Fibroblast of skin of right biceps (primary cell): ENCODE results near the gene RAET1E.
"Not testable (repeated sequence)": the region's sequence is repeated elsewhere in the genome, so short reads cannot be mapped to it uniquely, and the experiment has no call there.

Experiments used
- DNase-seq: peaks from one replicate; pipeline ENCODE4 v3.0.0-alpha.2; 2013

RAET1E gene

DNA sequence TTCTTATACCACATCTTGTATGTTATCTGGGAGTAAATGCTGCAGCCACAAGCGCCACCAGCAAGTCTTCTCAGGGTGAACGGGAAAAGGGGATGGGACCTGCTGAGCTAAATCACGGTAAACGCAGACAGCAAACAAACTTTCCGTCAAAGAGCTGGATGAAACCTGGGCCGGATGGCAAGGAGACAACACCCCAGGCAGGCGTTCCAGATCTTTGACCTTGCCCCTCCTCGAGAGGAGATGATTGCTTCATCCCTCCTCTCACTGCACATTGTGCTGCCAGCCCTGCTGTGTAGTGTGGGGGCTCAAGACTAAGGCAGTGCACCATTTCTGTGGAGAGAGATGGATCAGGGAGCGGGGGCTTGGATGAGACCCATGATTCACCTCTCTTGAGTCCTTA lies 9.8 kb downstream of the RAET1E start:
- no peak for DNase-seq

DNA sequence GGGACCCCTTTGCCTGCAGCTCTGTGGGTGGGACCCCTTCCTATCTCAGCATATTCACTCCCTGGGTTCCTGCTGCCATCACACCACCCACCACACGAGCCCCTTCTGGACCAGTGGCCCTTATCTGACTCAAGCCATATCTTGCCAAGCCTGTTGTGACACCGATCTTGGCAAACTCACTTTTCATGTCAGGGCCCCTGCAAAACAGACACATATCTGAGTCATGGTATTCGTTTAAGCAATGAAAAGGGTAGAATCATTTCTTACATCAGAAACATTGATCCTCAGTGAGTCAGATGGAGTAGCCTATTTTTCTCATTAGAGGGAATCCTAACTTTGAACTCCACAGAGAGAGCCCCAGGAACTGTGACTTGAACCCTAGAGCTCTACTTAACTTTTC lies 10.6 kb downstream of the RAET1E start:
- DNase-seq: peak; percentile 74

DNA sequence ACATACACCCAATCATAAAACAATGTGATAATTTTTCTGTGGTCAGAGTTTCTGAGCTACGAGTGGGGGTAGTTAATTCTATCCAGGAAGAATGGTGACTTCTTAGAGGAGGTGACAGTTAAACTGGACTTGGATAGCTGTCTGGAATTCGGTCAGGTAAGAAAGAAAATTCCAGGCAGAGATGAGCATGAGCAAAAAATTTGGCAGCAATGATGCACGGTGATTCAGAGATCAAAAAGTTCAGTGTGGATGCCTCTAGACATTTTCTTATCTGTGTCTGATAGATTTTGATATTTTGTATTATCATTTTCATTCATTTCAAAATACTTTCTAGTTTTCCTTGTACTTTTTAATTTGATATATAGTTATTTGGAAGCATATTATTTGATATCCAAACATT lies 12.0 kb downstream of the RAET1E start:
- no peak for DNase-seq

DNA sequence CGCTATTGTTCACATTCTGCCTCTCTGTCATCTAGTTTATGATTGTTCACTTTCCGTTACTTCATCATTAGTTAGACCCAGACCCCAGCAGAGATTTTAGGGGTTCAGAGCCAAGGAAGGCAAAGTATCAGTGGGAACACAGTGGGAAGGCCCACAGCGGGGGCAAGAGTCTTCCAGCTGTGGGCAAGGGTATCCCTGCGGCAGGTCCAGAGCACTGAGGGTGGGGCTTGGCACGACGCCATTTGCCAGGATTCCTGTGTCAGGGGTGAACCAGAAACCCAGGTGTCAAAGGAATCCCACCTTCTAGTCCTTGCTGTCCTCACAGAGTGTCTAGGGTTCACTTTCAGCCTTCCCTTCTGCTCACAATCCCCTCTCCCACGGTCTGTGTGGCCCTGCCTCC lies 13.3 kb downstream of the RAET1E start:
- no peak for DNase-seq

DNA sequence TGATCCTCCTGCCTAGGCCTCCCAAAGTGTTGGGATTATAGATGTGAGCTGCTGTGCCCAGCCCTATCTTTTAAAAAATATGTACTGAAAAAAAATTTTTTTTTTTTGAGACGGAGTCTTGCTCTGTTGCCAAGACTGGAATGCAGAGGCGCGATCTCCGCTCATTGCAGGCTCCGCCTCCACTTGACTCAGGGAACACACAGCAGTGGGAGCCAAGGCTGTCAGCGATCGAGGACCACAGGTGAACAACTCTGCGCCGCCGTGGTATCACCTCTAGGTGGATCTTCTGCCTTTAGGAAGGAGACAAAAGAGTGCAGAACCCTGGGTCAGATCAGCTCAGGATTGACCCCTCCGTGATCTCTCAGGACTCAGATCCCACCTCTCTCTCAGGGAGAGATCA lies 13.7 kb downstream of the RAET1E start:
- peak; percentile 43 for DNase-seq

DNA sequence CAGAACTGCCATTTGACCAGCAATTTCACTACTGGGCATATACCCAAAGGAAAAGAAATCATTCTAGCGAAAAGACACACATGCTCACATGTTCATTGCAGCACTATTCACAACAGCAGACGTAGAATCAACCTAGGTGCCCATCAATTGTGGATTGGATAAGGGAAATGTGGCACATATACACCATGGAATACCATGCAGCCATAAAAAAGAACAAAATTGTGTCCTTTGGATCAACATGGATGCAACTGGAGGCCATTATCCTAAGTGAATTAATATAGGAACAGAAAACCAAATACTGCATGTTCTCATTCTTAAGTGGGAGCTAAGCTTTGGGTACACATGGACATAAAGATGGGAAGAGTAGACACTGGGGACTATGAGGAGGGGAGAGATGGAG lies 16.1 kb downstream of the RAET1E start:
- no peak for DNase-seq

DNA sequence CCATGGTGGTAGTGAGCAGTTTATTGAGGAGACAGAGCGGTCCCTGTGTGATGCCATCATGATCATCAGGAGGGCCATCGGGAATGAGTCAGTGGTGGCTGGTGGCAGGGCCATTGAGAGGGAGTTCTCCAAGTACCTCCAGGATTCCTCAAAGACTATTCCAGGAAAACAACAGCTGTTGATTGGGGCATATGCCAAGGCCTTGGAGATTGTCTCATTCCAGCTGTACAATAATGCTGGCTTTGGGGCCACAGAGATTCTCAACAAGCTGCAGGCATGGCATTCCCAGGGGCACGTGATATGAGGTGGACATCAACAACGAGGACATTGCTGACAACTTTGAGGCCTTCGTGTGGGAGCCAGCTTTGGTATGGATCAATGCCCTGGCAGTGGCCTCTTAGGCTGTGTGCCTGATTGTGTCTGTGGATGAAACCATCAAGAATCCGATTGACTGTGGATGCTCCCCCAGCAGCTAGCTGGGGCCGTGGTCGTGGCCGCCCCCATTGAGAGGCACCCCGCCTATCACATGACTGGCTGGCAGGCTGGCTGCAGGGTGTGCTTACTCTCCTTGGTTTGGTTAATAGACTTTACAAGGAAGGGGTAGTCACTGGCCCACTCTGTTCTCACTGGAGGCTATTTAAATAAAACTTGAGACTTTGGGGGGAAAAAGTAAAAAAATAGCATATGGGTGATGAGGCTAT lies 16.7 kb downstream of the RAET1E start:
- no peak for DNase-seq

DNA sequence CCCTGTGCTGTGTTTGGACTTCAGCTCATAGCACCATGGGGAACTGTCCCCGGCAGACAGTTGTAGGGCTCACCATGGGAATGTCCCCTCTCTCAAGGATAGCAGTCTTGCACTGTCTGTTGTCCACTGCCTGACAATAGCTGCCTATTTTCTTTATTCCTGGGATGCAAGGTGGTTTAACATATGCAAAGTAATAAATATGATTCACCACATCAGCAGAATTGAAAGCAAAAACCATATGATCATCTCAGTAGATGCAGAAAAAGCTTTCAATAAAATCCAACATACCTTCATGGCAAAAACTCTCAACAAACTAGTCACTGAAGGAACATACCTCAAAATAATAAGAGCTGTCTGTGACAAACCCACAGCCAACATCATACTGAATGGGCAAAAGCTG lies 20.3 kb downstream of the RAET1E start:
- DNase-seq: no peak

DNA sequence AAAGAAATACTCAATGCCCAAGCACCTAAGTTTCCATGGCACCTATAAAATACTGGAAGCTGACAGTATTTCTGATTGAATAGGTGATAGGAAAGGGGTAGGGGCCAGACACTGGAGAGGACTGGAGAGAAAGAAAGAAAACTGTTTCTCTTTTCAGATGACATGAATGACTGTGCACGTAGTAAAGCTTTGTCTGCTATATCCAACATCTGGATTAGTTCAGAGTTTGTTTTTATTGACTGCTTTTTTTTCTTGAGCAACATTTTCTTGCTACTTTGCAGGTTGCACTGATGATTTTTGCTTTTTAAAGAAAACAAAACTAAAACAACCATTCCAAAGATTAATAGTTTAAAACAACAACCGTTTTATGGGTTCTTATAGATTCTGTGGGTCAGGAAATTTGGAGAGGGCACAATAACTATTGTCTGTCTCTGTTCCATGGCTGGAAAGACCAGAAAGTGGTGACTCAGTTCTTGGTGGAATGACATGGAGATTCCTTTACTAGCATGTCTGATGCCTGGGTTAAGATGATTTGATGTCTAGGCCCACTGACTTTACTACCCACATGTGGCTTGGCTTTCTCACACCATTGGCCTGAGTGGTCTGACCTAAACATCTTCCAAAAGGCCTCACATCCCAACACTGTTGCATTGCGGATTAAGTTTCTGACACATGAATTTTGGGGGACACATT lies 21.5 kb downstream of the RAET1E start:
- DNase-seq: no peak

DNA sequence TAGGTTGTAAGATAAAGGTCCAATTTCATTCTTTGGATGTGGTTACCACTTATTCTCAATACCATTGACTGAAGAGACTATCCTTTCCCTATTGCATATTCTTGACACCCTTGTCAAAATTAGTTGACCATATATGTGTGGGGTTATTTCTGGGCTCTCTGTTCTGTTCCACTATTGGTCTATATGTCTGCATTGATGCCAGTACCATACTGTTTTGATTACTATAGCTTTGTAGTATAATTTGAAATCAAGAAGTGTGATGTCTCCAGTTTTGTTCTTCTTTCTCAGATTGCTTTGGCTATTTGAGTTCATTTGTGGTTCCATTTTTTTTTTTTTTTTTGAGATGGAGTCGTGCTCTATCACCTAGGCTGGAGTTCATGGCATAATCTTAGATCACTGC lies 25.7 kb downstream of the RAET1E start:
- DNase-seq: no peak

DNA sequence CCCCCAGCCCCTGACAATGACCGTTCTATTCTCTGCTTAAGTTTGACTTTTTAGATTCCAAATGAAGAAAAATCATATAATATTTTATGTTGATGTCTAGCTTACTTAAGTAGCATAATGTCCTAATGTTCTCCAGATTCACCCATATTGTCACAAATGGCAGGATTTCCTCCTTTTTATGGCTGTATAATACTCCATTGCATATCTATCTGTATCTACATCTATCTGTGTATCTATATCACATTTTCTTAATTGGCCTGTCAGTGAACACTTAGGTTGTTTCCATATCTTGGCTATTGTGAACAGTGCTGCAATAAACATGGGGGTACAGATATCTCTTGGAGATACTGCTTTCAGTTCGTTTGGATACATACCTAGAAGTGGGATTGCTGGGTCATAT lies 26.7 kb downstream of the RAET1E start:
- DNase-seq: no peak

DNA sequence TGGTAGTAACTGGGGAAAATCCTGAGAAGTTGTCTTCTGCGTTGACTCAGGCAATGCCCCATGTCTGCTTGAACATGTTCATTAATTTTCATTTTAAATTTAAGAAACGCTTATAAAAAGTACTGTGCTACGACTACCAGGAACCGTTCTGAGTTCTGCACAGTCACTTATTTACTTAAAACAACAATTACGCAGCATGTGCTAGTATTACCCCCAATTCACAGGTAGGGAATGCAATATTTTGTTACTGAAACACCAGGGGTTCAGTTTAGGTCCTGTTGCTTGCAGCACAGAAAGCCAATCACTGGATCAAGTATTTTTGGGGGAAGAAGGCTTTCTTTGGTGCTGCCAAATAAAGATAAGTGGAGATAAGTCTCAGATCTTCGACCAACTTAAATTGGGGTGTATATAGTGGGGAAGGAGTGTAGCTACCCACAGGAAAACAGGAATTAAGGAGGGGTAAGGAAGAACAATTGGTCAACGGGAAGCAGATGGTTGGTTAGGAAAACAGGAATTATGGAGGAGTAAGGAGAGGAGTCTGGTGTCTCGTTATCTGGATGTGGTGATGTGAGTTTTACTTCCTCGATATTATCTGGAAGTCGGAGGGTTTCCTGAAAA lies 28.5 kb downstream of the RAET1E start:
- DNase-seq: no peak

DNA sequence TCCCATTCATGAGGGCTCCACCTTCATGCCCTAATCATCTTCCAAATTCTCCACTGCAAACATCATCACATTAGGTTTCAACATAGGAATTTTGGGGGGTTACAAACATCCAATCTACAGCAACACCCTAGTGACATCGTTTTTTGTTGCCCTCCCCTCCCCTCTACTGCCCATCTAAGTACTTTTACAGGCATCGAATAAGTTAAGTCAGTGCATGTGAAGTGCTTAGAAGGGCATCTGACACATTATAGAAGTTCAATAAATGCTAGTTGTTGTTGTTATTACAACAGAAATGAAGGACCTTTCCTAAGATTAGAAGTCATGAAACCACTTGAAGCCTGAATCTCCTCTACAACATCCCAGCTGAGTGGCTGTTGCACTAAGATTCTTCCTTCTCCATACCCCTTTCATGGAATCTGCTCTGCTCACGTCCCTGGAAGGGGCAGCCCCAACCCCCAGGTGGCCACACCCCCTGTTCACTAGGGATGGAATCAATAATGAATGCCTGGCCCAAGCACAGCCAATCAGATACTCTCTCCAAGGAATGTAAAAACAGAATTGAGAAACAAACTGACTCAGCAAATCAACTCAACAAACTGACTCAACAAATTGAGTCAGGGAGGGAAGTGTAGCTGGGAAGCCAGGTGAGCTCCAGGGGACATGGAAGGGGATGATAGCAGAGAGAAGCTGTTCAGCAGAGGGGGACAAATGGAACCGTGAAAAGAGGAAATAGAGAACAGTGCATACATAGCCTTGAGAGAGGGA lies 29.9 kb downstream of the RAET1E start:
- peak; percentile 48 for DNase-seq

DNA sequence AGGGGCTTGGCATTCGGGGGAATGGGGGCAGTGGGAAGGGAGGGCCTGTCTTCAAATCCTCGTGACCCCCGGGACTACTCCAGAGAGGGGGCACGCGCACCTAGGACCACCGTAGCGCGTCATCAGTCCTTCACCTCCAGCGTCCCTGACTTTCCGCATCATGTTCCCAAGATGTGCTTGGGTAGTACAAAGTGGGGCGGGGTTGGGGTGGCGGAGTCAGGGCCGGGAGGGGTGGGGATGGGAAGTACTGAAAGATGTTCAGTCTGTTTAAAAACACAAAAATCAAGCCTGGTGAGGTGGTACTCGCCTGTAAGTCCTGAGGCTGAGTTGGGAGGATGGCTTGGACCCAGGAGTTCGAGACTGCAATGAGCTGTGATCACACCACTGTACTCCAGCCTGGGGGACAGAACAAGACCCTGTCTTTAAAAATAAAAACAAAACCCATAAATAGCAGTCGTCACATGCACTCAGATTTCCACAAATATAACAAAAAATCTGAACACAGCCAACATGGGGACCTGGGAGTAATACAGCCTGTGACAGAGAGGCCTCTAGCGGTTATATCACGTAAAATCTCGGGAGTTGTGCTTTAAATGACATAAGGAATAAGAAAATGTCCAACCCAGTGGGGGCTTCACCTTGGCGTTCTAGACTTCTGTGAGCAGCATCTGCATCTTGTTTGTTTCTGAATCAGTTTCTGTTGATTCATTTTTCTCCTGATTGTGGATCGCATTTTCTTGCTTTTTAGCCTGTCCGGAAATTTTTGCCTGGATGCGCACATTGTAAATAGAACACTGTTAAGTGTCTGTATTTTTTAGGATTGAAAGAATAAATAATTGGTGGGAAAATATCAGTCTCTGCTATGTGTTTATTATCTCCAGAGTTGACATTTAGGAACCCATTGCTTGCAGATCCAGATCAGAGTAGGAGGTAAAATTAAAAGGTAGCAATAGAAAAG lies 33.1 kb downstream of the RAET1E start:
- peak; percentile 74 for DNase-seq

DNA sequence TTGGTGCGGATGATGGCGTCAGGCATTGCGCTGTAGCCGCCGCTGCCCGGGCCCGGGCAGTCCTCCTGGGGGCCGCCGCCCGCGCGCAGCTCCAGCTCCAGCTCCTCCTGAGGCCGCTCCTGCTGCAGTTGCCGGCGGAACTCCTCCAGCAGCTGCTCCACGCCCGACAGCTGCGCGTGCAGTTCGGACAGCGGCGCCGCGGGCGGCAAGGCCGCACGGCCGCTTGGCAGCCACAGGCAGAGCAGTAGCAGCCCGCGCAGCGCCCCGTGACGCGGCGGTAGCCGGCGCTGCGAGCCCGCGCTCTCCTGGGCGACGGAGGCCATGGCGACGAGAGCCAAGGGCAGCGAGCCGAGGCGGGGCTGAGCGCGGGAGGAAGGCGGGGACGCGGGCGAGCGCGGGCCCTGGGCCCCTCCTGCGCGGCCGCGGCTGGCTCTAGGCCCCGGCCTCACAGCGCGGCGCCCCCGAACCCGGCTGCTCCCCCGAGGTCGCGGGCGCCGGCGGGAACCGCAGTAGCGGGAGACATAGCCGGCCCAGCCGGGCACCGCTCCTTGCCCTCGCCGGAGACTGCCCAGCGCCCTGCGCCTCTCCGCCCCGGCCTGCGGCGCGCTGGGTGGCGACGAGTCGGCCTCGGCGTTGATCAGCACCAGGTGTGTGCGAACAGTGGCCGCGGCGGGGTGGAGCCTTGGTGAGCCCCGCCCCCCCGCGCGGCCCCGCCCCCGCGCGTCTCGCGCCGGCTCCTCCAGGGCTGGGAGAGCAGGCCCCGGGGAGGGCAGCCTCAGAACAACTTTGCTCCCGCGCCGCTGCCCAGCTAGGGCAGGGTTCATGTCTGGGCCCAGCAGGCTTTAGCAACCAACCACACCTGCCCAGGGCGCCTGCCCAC lies 34.0 kb downstream of the RAET1E start, which contains the start of gene LRP11:
TSS of gene LRP11 (minus strand) at position 662 of the 880 bp plus-strand sequence. CDS start at position 323, 339 bp downstream.
- DNase-seq: peak; percentile 84

DNA sequence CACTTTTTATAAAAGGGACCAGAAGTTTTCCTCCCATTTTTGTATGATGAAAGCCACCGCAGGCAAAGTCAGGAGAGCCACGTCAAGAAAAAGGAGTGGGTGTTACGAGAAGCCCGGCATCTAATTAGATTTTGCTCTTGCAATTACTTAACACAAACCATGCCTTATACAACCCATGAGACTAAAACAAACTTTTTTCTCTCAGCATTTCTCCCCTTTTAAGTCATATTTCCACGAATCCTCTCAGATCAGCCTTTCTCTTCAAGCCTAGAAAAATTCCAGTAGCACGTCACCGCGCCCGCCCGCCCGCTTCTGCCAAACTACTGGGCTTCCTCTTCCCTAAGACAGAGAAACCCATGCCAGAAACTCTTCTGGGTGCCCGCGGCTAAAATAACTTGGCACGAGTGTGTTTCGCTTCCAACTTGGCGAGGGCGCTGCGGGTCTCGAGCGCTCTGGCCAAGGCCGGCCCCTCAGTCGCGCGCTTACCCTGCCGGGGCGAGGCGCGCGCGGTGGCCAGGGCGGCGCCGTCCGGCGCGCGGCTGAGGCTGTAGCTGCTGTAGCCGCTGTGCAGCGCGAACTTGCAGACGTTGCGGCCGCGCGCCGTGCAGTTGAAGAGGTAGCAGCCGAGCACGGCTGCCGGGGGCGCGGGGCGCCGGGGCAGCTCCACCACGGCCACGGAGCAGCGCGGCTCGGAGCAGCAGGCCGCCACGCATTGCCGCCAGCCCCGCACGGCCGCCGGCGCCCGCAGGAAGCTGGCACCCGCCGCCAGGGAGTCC lies 34.8 kb downstream of the RAET1E start:
- DNase-seq: peak; percentile 66

DNA sequence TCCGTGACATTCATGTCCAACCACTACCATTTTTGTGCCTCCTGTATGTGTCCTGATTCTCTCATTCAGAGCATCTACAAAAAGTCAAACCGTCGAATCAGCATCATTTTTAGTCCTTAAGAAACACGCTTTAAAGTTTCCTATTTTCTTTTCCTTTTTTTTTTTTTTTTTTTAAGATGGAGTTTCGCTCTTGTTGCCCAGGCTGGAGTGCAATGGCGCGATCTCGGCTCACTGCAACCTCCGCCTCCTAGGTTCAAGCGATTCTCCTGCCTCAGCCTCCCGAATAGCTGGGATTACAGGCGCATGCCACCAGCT lies 35.5 kb downstream of the RAET1E start:
- DNase-seq: not testable (repeated sequence)

DNA sequence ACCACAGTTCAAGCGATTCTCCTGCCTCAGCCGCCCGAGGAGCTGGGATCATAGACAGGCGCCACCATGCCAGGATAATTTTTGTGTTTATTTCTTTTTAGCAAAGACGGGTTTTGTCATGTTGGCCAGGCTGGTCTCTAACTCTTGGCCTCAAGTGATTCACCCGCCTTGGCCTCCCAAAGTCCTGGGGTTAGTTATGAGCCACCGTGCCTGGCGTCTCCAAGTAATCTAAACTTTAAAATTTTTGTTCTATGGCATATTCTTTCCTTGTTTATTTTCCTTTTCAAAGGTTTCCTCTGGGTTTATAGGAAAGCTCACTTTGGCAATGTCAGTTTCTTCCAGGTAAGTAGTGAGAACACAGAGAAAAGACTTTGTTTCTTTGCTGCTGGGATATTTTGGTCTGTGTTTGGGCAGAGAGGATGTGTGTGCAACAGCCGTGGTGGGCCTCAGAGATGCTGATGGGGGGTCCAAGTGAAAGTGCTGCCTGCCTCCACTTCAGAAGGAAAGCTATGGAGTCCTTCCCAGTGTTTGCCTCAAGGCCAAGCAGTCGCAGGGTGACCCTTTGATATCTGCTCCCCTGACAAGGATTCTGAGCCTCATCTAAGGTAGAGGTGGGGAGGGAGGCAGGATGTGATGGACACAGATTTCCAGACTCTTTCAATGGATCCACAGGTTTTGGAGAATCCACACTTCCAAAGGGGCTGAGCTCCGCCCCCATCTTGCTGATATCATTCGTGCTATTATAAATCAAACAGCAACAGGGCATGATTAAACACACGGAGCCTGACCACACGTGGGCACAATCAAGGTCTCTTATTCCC lies 36.1 kb downstream of the RAET1E start:
- no peak for DNase-seq

DNA sequence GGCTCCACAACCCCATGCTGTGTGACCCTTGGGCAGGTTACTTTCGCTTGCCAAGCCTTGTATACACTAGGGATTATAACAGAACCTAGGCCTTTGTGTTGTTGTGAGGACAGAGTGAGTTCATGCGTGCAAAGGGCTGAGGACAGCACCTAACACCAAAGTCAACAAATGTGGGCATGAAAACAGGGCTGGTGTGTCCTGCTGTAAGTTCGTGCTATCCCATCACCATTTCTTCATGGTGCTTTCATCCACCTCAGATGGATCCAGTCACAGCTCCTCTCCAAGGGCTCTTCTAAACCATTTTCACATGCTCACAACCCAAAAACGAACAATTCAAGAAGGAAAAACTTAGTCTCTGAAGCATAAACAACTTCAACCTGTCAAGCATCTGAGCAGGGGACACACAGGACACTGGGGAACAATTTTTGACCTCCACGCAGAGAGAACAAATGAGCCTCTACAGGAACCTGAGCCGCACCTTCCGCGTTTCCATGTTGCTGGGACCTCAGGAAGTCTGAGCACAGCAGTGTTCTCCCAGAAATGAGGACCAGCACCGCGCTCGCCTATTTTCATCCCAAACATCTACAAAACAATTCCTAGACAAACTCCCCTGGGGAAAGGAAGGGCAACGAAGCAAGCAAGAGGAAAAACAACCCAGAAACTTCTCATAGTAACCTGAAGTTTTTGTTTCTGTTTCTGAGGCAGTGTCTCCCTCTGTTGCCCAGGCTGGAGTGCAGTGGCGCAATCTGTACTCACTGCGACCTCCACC lies 36.9 kb downstream of the RAET1E start:
- DNase-seq: no peak
